K562 (cell line): ENCODE results near the gene RABGAP1L. TPM values are rescaled to one million over a fixed set of nuclear protein-coding genes. Genes with fewer than 3 reads are reported as not detected.

Source experiments
- EHMT2 ChIP-seq: fragments of 450-650 bp; IDR thresholded peaks from 2 replicates; pipeline ENCODE4 v1.6.1; 2018; ENCODE audit warnings: antibody characterized with exemption
- EP400 ChIP-seq: fragments of 450-650 bp; IDR thresholded peaks from 2 replicates; pipeline ENCODE4 v1.6.1; 2017; ENCODE audit warnings: antibody characterized with exemption, mild to moderate bottlenecking, moderate library complexity
- HDGF ChIP-seq: fragments of 450-650 bp; IDR thresholded peaks from 2 replicates; pipeline ENCODE4 v1.6.1; 2016
- MEF2A ChIP-seq: IDR thresholded peaks from 2 replicates; pipeline ENCODE4 v1.6.1; 2011; ENCODE audit warnings: low read depth, mild to moderate bottlenecking, low read length, moderate library complexity; ENCODE audit not compliant: control insufficient read depth
- RBM34 ChIP-seq: fragments of 200-400 bp; formaldehyde crosslinking; IDR thresholded peaks from 2 replicates; pipeline ENCODE4 v1.6.1; 2018; ENCODE audit warnings: low read length, borderline replicate concordance; ENCODE audit not compliant: insufficient read depth
- RFX5 ChIP-seq: IDR thresholded peaks from 2 replicates; pipeline ENCODE4 v1.6.1; 2011; ENCODE audit warnings: low read depth, mild to moderate bottlenecking, improper control_type of control experiment, low read length
- RFX7 ChIP-seq: fragments of 250-450 bp; sonication (Bioruptor Pico); IDR thresholded peaks from 2 replicates; pipeline ENCODE4 v1.5.1; 2021; ENCODE audit warnings: mild to moderate bottlenecking
- SMARCE1 ChIP-seq: fragments of 450-650 bp; IDR thresholded peaks from 2 replicates; pipeline ENCODE4 v1.7.1; 2016; ENCODE audit warnings: mild to moderate bottlenecking
- STAT5A ChIP-seq: IDR thresholded peaks from 2 replicates; pipeline ENCODE4 v1.6.1; 2012; ENCODE audit warnings: low read length, inconsistent platforms, borderline replicate concordance
- TAL1 ChIP-seq: fragments of 450-650 bp; IDR thresholded peaks from 2 replicates; pipeline ENCODE4 v1.6.1; 2016; ENCODE audit warnings: mild to moderate bottlenecking
- ZFP36 ChIP-seq: fragments of 150-350 bp; IDR thresholded peaks from 2 replicates; pipeline ENCODE4 v1.6.1; 2018; ENCODE audit warnings: low read length, low read depth; ENCODE audit not compliant: partially characterized antibody
- ZNF165 ChIP-seq: fragments of 250-450 bp; sonication (Bioruptor Pico); IDR thresholded peaks from 2 replicates; pipeline ENCODE4 v1.4.0; 2020; ENCODE audit warnings: borderline replicate concordance
- ZNF212 ChIP-seq: fragments of 450-650 bp; formaldehyde crosslinking; IDR thresholded peaks from 2 replicates; pipeline ENCODE4 v1.4.0; 2020; ENCODE audit warnings: mild to moderate bottlenecking
- ZNF507 ChIP-seq: conservative IDR thresholded peaks from 2 replicates; pipeline ENCODE4 v1.6.1; 2017; ENCODE audit warnings: missing genetic modification characterization, missing compliant biosample characterization
- ZNF780A ChIP-seq: fragments of 250-450 bp; sonication (Bioruptor Pico); IDR thresholded peaks from 2 replicates; pipeline ENCODE4 v1.5.0; 2021; ENCODE audit warnings: mild to moderate bottlenecking
- polyA plus RNA-seq, 8 experiments: library from polyadenylated mRNA; depleted of rRNA in 4 of 8; stranded (reverse) in 5 of 8; unstranded in 3 of 8; fragments of >200 nt; fragmentation: Nextera tagmentation in 2 of 8; fragmentation: Illumina TruSeq in 1 of 8; extraction: Ambion mirVana in 2 of 8; extraction: Trizol in 1 of 8; gene quantifications; 2 replicates each; pipeline versions ENCODE4 v1.2.1 to v1.2.3, GENCODE V29; 2011 to 2014; ENCODE audit warnings: inconsistent platforms in 1 of 8, missing spikeins in 1 of 8
- total RNA-seq, 7 experiments: library from RNA; depleted of rRNA in 6 of 7; stranded (reverse); fragments of >200 nt in 6 of 7; fragmentation: Illumina TruSeq in 2 of 7; extraction: Trizol in 2 of 7; gene quantifications; 2 replicates each; pipeline versions ENCODE4 v1.2.1 to v1.2.3, GENCODE V29; 2011 to 2021; ENCODE audit warnings: low replicate concordance in 1 of 7
- TF ChIP-seq, protein P1 (sequence below): fragments of 250-450 bp; sonication (Bioruptor Pico); IDR thresholded peaks from 2 replicates; pipeline ENCODE4 v1.4.0; 2020; ENCODE audit warnings: mild to moderate bottlenecking, moderate library complexity
- TF ChIP-seq, protein P2 (sequence below): fragments of 200-600 bp; sonication (generic); IDR thresholded peaks from one replicate; pipeline ENCODE4 v1.6.1; 2012; ENCODE audit warnings: mild to moderate bottlenecking, low read depth, low read length, inconsistent platforms

RABGAP1L gene
- total and polyA plus RNA-seq, 9 of the 15 experiments (the other 6 are each of a cell fraction or from before 2014, with no cell fraction given): 16.5 to 44.9 (median 26.7) TPM

DNA sequence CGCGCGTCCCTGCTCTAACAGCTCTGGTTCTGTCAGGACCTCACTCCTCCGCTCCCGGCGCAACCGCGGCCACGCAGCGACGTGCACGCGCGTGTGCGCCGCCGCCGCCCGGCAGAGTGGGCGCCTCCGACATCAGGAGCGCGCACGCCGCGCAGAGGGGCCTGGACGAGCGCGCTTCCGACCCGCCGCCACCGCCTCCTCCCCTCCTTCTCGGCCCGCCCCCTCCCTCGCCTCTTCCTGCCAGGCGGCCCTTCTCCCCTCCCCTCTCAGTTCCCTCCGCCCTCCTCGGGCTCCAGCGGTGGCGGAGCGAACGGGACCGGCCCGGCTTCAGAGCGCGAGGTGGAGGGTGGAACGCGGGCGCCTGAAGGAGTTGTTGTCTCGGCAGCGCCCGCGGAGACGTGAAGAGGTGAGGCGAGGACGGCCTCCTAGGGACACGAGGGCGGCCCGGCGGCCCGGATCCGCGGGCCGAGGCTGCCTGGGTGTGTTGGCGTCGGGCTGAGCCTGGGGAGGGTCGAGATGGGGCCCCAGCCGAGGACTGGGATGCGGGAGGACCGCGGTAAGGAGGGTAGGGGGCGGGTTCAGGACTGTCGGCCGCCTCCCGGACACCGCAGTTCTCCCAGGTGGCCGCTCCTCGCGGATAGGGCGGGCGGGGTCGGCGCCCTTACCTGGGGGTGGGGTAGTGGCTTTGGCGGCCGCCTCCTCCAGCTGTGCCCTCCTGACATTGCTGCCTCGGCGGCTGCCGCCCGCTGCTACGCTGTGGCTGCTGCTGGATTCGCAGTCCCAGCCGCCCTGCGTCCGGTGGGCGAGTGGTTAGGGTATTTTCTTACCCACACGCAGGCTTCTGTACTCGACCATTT is at the start of gene RABGAP1L (continued):
- TF ChIP-seq ZNF212 (CRISPR knock-in tag) (no peak), ZFP36 (peak; percentile 8), SMARCE1 (no peak; the same call in 1 of the 2 replicates), RFX7 (no peak), TAL1 (no peak), RBM34 (0 out of 2 replicates have a peak, but pooled peaks have one; percentile 83), HDGF (no peak), EP400 (peak; percentile 82), ZNF780A (no peak), ZNF507 (tag) (no peak), STAT5A (no peak), RFX5 (no peak), EHMT2 (no peak), MEF2A (no peak), ZNF165 (CRISPR knock-in tag) (no peak)
- TF ChIP-seq, protein P1, sequence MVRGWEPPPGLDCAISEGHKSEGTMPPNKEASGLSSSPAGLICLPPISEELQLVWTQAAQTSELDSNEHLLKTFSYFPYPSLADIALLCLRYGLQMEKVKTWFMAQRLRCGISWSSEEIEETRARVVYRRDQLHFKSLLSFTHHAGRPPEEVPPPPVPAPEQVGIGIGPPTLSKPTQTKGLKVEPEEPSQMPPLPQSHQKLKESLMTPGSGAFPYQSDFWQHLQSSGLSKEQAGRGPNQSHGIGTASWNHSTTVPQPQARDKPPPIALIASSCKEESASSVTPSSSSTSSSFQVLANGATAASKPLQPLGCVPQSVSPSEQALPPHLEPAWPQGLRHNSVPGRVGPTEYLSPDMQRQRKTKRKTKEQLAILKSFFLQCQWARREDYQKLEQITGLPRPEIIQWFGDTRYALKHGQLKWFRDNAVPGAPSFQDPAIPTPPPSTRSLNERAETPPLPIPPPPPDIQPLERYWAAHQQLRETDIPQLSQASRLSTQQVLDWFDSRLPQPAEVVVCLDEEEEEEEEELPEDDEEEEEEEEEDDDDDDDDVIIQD: no peak
- TF ChIP-seq, protein P2, sequence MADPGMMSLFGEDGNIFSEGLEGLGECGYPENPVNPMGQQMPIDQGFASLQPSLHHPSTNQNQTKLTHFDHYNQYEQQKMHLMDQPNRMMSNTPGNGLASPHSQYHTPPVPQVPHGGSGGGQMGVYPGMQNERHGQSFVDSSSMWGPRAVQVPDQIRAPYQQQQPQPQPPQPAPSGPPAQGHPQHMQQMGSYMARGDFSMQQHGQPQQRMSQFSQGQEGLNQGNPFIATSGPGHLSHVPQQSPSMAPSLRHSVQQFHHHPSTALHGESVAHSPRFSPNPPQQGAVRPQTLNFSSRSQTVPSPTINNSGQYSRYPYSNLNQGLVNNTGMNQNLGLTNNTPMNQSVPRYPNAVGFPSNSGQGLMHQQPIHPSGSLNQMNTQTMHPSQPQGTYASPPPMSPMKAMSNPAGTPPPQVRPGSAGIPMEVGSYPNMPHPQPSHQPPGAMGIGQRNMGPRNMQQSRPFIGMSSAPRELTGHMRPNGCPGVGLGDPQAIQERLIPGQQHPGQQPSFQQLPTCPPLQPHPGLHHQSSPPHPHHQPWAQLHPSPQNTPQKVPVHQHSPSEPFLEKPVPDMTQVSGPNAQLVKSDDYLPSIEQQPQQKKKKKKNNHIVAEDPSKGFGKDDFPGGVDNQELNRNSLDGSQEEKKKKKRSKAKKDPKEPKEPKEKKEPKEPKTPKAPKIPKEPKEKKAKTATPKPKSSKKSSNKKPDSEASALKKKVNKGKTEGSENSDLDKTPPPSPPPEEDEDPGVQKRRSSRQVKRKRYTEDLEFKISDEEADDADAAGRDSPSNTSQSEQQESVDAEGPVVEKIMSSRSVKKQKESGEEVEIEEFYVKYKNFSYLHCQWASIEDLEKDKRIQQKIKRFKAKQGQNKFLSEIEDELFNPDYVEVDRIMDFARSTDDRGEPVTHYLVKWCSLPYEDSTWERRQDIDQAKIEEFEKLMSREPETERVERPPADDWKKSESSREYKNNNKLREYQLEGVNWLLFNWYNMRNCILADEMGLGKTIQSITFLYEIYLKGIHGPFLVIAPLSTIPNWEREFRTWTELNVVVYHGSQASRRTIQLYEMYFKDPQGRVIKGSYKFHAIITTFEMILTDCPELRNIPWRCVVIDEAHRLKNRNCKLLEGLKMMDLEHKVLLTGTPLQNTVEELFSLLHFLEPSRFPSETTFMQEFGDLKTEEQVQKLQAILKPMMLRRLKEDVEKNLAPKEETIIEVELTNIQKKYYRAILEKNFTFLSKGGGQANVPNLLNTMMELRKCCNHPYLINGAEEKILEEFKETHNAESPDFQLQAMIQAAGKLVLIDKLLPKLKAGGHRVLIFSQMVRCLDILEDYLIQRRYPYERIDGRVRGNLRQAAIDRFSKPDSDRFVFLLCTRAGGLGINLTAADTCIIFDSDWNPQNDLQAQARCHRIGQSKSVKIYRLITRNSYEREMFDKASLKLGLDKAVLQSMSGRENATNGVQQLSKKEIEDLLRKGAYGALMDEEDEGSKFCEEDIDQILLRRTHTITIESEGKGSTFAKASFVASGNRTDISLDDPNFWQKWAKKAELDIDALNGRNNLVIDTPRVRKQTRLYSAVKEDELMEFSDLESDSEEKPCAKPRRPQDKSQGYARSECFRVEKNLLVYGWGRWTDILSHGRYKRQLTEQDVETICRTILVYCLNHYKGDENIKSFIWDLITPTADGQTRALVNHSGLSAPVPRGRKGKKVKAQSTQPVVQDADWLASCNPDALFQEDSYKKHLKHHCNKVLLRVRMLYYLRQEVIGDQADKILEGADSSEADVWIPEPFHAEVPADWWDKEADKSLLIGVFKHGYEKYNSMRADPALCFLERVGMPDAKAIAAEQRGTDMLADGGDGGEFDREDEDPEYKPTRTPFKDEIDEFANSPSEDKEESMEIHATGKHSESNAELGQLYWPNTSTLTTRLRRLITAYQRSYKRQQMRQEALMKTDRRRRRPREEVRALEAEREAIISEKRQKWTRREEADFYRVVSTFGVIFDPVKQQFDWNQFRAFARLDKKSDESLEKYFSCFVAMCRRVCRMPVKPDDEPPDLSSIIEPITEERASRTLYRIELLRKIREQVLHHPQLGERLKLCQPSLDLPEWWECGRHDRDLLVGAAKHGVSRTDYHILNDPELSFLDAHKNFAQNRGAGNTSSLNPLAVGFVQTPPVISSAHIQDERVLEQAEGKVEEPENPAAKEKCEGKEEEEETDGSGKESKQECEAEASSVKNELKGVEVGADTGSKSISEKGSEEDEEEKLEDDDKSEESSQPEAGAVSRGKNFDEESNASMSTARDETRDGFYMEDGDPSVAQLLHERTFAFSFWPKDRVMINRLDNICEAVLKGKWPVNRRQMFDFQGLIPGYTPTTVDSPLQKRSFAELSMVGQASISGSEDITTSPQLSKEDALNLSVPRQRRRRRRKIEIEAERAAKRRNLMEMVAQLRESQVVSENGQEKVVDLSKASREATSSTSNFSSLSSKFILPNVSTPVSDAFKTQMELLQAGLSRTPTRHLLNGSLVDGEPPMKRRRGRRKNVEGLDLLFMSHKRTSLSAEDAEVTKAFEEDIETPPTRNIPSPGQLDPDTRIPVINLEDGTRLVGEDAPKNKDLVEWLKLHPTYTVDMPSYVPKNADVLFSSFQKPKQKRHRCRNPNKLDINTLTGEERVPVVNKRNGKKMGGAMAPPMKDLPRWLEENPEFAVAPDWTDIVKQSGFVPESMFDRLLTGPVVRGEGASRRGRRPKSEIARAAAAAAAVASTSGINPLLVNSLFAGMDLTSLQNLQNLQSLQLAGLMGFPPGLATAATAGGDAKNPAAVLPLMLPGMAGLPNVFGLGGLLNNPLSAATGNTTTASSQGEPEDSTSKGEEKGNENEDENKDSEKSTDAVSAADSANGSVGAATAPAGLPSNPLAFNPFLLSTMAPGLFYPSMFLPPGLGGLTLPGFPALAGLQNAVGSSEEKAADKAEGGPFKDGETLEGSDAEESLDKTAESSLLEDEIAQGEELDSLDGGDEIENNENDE: no peak
